HUDEP-2 (cell line): ENCODE measurements around the gene RPL7L1.
A peak's percentile ranks its signal among the peaks of the same experiment; 100 is the strongest.

Source experiments
- DNase-seq, 76 experiments: peaks; one replicate each; lab custom pipeline; 2025; ENCODE audit not compliant: unreplicated experiment in 76 of 76; lab: John Stamatoyannopoulos, UW

RPL7L1 gene

DNA sequence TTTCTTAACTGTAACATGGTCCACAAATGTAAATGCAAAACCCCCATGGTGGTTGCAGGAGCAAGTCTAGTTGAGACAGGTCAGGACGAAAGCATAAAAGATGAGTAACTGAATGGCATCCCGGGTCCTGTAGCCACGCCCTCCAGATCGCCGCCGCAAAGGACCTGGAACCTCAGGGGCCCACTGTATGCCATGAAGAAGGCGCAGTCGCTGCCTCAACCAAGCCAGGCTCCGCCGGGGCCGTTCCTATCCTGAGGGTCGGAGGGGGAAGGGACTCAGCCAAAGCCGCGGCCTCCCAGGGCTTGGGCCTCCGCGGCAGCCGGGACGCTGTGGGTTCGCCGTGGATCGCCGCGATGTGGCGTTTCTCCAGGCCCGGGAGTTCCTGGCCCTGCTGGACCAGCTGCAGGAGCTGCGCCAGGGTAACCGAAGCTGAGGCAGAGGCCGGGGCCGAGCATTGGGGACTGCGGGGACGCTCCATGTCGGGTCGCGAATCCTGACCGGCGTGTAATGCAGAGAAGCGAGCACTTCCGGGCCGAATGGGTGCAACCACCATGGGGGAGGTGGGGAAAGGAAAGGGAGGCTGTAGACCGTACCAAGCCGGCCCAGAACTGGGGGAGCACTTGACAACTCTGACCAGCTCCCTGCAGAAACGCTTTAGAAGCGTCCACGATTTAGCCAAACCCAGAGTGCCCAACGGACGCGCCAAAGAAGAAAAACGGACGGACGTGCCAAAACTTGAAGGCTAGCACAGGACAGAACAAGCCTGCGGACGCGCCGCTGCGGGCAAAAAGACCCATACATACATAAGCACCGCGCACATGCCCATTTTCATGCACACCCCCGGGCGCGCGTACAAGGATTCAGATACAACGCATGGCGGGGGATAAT lies 11.1 kb downstream of the RPL7L1 start:
- DNase-seq = peak in 75 of 76 experiments; percentile 72 to 97 (median 95)

- no peak for DNase-seq
Observed at GRCh38 chr6:42891199-42891722, 11.8 kb downstream of the RPL7L1 start.

- peak in 70 of 76 experiments; percentile 35 to 92 (median 72) for DNase-seq
Observed at GRCh38 chr6:42894041-42894828, 14.8 kb downstream of the RPL7L1 start.

DNA sequence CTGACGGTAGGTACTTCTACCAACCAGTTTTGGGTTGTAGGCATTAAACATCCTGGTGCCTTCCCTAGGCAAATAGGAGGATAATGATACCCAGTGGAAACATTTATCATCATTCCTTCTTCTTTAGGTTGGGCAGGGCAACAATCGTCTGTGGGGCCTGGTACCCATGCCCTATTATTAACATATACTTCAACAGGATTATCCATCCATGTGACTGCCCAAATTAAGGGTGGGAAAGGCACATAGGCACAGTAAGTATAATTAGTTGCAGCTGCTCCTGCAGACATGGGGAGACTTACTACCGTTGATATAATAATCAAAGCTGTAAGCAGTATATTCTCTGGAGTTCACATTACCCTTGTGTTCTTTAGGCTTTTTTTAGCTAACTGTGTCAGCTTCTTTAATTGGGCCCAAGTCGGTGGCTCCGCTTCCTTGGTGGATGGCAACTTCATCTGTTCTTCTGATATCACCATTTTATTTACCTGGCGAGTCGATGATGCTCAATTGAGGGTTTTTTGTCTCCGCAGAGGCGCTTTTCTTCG lies 16.8 kb downstream of the RPL7L1 start:
- no peak for DNase-seq

DNA sequence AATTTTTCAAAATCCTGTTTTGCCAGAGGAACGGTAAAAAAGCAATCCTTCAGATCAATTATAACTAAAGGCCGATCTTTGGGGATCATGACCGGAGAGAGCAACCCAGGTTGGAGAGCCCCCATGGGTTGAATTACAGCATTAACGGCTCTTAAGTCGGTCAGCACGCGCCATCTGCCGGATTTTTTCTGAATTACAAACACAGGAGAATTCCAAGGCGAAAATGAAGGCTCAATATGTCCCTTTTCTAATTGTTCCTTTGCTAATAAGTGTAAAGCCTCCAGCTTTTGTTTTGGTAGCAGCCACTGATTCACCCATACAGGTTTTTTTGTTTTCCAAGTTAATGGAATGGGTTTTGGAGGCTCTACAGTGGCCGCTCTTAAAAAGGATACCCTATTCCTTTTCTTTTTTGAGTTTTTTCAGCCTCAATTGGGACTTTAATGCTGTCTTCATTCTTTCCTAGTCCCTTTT lies 19.5 kb downstream of the RPL7L1 start:
- peak in 65 of 76 experiments; percentile 10 to 86 (median 60) for DNase-seq

DNA sequence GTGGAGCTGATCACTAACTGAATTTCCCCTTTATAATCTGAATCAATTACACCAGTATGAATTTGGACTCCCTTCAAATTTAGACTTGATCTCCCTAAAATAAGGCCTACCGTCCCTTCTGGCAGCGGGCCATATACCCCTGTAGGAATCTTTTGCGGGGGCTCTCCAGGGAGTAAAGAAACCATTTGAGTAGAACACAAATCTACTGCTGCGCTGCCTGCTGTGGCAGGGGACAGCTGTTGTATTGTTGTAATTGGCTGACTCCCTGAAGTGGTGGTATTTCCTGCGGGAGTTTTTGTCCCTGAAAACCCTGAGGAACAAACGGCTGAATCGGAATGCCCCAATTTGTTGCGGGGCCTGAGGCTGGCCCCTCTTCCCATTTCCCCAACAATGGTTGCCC lies 20.5 kb downstream of the RPL7L1 start:
- DNase-seq = no peak

GRCh38 chr6:42901538-42901957 lies 22.1 kb downstream of the RPL7L1 start:
- peak in 74 of 76 experiments; percentile 69 to 99 (median 92) for DNase-seq

- peak in 44 of 76 experiments; percentile 10 to 73 (median 34) for DNase-seq
Observed at GRCh38 chr6:42902429-42903263, 23.2 kb downstream of the RPL7L1 start.

GRCh38 chr6:42904467-42904866 lies 25.1 kb downstream of the RPL7L1 start:
- DNase-seq = no peak

GRCh38 chr6:42907336-42907735 lies 27.9 kb downstream of the RPL7L1 start:
- DNase-seq = peak in 1 of 76 experiments; percentile 24

DNA sequence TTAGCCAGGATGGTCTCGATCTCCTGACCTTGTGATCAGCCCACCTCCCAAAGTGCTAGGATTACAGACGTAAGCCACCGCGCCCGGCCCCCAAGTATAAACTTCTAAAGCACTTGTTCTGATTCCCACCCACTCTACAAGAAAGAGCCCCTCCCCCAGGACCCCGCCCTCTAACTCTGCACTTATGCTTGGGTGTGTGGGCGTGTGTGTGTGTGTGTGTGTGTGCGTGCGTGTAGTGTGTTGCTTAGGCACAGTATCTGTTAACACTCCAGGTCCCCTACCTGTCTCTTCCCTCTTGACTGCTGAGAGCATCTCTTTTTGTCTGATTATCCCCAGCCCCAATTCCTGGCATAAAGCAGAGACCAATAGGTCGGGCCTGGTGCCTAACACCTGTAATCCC lies 30.4 kb downstream of the RPL7L1 start:
- peak in 1 of 76 experiments; percentile 9 for DNase-seq

- DNase-seq = no peak
Observed at GRCh38 chr6:42911171-42912021, 32.0 kb downstream of the RPL7L1 start.

- no peak for DNase-seq
Observed at GRCh38 chr6:42914546-42914945, 35.1 kb downstream of the RPL7L1 start.

GRCh38 chr6:42915732-42916131 lies 36.3 kb downstream of the RPL7L1 start, which contains the start of gene PTCRA:
Gene PTCRA (plus strand): TSS chr6:42916053. CDS start chr6:42916070, 17 bp downstream.
- no peak for DNase-seq

- no peak for DNase-seq
Observed at GRCh38 chr6:42916288-42916687, 36.9 kb downstream of the RPL7L1 start.

GRCh38 chr6:42921801-42922200 lies 42.4 kb downstream of the RPL7L1 start:
- DNase-seq = no peak

- DNase-seq = no peak
Observed at GRCh38 chr6:42923666-42924065, 44.2 kb downstream of the RPL7L1 start.

DNA sequence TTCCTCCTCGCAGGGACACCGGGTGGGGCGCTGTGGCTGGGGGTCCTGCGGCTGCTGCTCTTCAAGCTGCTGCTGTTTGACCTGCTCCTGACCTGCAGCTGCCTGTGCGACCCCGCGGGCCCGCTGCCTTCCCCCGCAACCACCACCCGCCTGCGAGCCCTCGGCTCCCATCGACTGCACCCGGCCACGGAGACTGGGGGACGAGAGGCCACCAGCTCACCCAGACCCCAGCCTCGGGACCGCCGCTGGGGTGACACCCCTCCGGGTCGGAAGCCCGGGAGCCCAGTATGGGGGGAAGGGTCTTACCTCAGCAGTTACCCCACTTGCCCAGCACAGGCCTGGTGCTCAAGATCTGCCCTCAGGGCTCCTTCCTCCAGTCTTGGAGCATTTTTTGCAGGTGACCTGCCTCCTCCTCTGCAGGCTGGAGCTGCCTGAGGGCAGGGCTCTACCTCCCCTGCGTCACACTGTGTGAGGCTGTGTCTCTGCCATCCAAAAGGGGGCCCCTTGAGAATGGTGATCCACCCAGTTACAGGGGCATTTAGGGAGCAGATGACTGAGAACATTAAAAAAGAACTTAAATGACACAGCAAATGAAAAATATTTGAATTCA lies 45.9 kb downstream of the RPL7L1 start:
- no peak for DNase-seq
